ENCODE results near the gene FXYD7. TPM values are rescaled to one million over a fixed set of nuclear protein-coding genes. Genes with fewer than 3 reads are reported as not detected.
A peak's percentile ranks its signal among the peaks of the same experiment; 100 is the strongest.

The FXYD7 gene
- total and polyA plus RNA-seq, 9 of the 15 experiments (the other 6 are each of a cell fraction or from before 2014, with no cell fraction given) = 0.10 to 0.80 (median 0.31) TPM; not detected in 3

DNA sequence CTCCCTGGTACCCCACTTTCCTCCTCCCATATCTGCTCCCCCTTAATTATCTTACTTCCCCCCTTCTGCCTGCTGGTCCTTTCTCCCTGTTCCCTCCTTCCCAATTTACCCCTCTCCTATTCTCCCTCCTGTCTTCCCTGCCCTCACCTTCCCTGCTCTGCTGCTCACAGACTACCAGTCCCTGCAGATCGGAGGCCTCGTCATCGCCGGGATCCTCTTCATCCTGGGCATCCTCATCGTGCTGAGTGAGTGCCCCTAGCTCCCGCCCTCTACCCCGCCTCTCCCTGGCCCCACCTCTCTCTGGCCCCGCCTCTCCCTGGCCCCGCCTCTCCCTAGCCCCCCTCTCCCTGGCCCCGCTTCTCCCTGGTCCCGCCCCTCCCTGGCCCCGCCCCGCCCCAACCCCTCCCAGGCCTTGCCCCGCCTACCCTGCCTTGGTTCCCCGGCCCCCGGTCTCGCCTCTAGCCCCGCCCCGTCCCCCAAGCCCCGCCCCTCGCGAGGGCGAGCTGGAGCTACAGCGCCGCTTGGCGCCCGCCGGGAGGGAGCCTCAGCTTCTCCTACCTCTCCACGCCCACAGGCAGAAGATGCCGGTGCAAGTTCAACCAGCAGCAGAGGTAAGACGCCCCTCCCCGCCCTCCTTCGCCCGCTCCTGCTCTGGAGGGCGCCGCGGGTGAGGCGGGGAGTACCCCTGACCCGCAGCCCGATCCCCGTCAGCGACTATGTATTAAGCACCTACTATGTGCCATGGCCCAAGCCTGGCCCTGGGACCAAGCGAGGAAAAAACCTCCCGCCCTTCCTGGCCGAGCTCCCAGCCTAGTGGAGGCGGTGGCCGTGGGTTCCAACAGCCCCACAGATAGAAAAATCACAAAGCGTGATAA, 1.9 kb upstream of the FXYD7 start (continued):
- TF ChIP-seq, protein P1, sequence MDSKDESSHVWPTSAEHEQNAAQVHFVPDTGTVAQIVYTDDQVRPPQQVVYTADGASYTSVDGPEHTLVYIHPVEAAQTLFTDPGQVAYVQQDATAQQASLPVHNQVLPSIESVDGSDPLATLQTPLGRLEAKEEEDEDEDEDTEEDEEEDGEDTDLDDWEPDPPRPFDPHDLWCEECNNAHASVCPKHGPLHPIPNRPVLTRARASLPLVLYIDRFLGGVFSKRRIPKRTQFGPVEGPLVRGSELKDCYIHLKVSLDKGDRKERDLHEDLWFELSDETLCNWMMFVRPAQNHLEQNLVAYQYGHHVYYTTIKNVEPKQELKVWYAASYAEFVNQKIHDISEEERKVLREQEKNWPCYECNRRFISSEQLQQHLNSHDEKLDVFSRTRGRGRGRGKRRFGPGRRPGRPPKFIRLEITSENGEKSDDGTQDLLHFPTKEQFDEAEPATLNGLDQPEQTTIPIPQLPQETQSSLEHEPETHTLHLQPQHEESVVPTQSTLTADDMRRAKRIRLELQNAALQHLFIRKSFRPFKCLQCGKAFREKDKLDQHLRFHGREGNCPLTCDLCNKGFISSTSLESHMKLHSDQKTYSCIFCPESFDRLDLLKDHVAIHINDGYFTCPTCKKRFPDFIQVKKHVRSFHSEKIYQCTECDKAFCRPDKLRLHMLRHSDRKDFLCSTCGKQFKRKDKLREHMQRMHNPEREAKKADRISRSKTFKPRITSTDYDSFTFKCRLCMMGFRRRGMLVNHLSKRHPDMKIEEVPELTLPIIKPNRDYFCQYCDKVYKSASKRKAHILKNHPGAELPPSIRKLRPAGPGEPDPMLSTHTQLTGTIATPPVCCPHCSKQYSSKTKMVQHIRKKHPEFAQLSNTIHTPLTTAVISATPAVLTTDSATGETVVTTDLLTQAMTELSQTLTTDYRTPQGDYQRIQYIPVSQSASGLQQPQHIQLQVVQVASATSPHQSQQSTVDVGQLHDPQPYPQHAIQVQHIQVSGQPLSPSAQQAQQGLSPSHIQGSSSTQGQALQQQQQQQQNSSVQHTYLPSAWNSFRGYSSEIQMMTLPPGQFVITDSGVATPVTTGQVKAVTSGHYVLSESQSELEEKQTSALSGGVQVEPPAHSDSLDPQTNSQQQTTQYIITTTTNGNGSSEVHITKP (IDR thresholded peaks at IDR 0.05; ENCODE audit: partially characterized antibody) = no peak
- TF ChIP-seq, protein P2, sequence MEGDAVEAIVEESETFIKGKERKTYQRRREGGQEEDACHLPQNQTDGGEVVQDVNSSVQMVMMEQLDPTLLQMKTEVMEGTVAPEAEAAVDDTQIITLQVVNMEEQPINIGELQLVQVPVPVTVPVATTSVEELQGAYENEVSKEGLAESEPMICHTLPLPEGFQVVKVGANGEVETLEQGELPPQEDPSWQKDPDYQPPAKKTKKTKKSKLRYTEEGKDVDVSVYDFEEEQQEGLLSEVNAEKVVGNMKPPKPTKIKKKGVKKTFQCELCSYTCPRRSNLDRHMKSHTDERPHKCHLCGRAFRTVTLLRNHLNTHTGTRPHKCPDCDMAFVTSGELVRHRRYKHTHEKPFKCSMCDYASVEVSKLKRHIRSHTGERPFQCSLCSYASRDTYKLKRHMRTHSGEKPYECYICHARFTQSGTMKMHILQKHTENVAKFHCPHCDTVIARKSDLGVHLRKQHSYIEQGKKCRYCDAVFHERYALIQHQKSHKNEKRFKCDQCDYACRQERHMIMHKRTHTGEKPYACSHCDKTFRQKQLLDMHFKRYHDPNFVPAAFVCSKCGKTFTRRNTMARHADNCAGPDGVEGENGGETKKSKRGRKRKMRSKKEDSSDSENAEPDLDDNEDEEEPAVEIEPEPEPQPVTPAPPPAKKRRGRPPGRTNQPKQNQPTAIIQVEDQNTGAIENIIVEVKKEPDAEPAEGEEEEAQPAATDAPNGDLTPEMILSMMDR (IDR thresholded peaks at IDR 0.05 in 2 of 3, conservative IDR thresholded peaks at IDR 0.05 in 1 of 3; ENCODE audit: insufficient read depth in 2 of 3, low read depth in 1 of 3, low read length in 3 of 3) = peak; percentile 49 to 89 (median 75)
- TF ChIP-seq ELF4 (CRISPR knock-in tag; IDR thresholded peaks at IDR 0.05) = peak; percentile 75; the same call in 1 of the 2 replicates
- TF ChIP-seq, protein P3, sequence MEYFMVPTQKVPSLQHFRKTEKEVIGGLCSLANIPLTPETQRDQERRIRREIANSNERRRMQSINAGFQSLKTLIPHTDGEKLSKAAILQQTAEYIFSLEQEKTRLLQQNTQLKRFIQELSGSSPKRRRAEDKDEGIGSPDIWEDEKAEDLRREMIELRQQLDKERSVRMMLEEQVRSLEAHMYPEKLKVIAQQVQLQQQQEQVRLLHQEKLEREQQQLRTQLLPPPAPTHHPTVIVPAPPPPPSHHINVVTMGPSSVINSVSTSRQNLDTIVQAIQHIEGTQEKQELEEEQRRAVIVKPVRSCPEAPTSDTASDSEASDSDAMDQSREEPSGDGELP (CRISPR knock-in tag; IDR thresholded peaks at IDR 0.05; ENCODE audit: borderline replicate concordance) = peak; percentile 49; the same call in 1 of the 2 replicates
- TF ChIP-seq ZNF445 (CRISPR knock-in tag; IDR thresholded peaks at IDR 0.05; ENCODE audit: low read depth) = no peak
- TF ChIP-seq, protein P4, sequence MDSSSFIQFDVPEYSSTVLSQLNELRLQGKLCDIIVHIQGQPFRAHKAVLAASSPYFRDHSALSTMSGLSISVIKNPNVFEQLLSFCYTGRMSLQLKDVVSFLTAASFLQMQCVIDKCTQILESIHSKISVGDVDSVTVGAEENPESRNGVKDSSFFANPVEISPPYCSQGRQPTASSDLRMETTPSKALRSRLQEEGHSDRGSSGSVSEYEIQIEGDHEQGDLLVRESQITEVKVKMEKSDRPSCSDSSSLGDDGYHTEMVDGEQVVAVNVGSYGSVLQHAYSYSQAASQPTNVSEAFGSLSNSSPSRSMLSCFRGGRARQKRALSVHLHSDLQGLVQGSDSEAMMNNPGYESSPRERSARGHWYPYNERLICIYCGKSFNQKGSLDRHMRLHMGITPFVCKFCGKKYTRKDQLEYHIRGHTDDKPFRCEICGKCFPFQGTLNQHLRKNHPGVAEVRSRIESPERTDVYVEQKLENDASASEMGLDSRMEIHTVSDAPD (CRISPR knock-in tag; IDR thresholded peaks at IDR 0.05) = no peak
- no peak for TF ChIP-seq GTF2F1 (IDR thresholded peaks at IDR 0.05; ENCODE audit: low read depth, low read length)
- TF ChIP-seq, protein P5, sequence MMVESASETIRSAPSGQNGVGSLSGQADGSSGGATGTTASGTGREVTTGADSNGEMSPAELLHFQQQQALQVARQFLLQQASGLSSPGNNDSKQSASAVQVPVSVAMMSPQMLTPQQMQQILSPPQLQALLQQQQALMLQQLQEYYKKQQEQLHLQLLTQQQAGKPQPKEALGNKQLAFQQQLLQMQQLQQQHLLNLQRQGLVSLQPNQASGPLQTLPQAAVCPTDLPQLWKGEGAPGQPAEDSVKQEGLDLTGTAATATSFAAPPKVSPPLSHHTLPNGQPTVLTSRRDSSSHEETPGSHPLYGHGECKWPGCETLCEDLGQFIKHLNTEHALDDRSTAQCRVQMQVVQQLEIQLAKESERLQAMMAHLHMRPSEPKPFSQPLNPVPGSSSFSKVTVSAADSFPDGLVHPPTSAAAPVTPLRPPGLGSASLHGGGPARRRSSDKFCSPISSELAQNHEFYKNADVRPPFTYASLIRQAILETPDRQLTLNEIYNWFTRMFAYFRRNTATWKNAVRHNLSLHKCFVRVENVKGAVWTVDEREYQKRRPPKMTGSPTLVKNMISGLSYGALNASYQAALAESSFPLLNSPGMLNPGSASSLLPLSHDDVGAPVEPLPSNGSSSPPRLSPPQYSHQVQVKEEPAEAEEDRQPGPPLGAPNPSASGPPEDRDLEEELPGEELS (CRISPR knock-in tag; IDR thresholded peaks at IDR 0.05; ENCODE audit: borderline replicate concordance) = no peak
- no peak for TF ChIP-seq XRCC3 (IDR thresholded peaks at IDR 0.05)
- TF ChIP-seq, protein P6, sequence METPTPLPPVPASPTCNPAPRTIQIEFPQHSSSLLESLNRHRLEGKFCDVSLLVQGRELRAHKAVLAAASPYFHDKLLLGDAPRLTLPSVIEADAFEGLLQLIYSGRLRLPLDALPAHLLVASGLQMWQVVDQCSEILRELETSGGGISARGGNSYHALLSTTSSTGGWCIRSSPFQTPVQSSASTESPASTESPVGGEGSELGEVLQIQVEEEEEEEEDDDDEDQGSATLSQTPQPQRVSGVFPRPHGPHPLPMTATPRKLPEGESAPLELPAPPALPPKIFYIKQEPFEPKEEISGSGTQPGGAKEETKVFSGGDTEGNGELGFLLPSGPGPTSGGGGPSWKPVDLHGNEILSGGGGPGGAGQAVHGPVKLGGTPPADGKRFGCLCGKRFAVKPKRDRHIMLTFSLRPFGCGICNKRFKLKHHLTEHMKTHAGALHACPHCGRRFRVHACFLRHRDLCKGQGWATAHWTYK (CRISPR knock-in tag; IDR thresholded peaks at IDR 0.05) = 0 out of 2 replicates have a peak, but pooled peaks have one; percentile 26
- TF ChIP-seq CREM (IDR thresholded peaks at IDR 0.05; ENCODE audit: low read depth) = 0 out of 2 replicates have a peak, but pooled peaks have one; percentile 4
- no peak; the same call in 1 of the 2 replicates for TF ChIP-seq PHF21A (IDR thresholded peaks at IDR 0.05; ENCODE audit: borderline replicate concordance, low read depth)
